Mammary epithelial cell (primary cell): ENCODE results near the gene TBX15.

Experiments
- CTCF ChIP-seq, 2 donors: IDR thresholded peaks in 1 of 2; conservative IDR thresholded peaks in 1 of 2; 2 replicates each; pipeline ENCODE4 v1.5.1; 2011 to 2012; ENCODE audit warnings: inconsistent platforms in 2 of 2, low read length in 2 of 2, mild to moderate bottlenecking in 2 of 2, control low read depth in 1 of 2, low read depth in 1 of 2; ENCODE audit not compliant: insufficient read depth in 1 of 2; ENCODE audit errors: extremely low read depth in 1 of 2
- EZH2 ChIP-seq: IDR thresholded peaks from 2 replicates; pipeline ENCODE4 v1.6.1; 2012; ENCODE audit warnings: low read length, inconsistent platforms, borderline replicate concordance

GRCh38 chr1:118881751-118882150 lies 106.4 kb downstream of the TBX15 start:
- TF ChIP-seq CTCF (conservative IDR thresholded peaks at IDR 0.05 in 1 of 2, IDR thresholded peaks at IDR 0.05 in 1 of 2; ENCODE audit: extremely low read depth in 1 of 2, insufficient read depth in 1 of 2, low read depth in 1 of 2, low read length in 2 of 2) (no peak), EZH2 (no peak)
